CD4-positive, CD25-positive, alpha-beta regulatory T cell (primary cell): ENCODE measurements around the gene TSPAN33. TPM values are rescaled to one million over a fixed set of nuclear protein-coding genes. Genes with fewer than 3 reads are reported as not detected.

ENCODE experiments used
- ATAC-seq, 2 donors: fragments of 150-1000 bp; cut with Tn5 transposase; one replicate each; pipeline ENCODE4 v1.10.0; 2021; ENCODE audit warnings: low read depth in 2 of 2, moderate number of reproducible peaks in 2 of 2, moderate library complexity in 1 of 2
- DNase-seq, 3 donors: peaks; one replicate each; pipeline versions ENCODE4 v3.0.0 to v3.0.0-alpha.2; 2012 to 2022; ENCODE audit warnings: mixed read lengths in 1 of 3
- H3K27ac ChIP-seq: one replicate; pipeline ENCODE4 v1.7.0; 2013; ENCODE audit warnings: mild to moderate bottlenecking, low read length; ENCODE audit not compliant: insufficient read depth, poor library complexity, severe bottlenecking
- H3K27me3 ChIP-seq: one replicate; pipeline ENCODE4 v1.7.0; 2013; ENCODE audit warnings: low read length; ENCODE audit not compliant: control insufficient read depth, insufficient read depth
- H3K36me3 ChIP-seq: one replicate; pipeline ENCODE4 v1.7.0; 2013; ENCODE audit warnings: mild to moderate bottlenecking, low read length, moderate library complexity; ENCODE audit not compliant: control insufficient read depth, insufficient read depth
- H3K4me1 ChIP-seq: 2 replicates; pipeline ENCODE4 v1.7.0; 2013; ENCODE audit warnings: mild to moderate bottlenecking, low read length; ENCODE audit not compliant: insufficient read depth, control insufficient read depth, poor library complexity, severe bottlenecking
- H3K4me3 ChIP-seq: one replicate; pipeline ENCODE4 v1.7.0; 2013; ENCODE audit warnings: low read depth, mild to moderate bottlenecking, low read length, moderate library complexity
- H3K9me3 ChIP-seq, 2 experiments: 1 replicate in 1 of 2; 2 replicates in 1 of 2; pipeline ENCODE4 v1.7.0; 2013; ENCODE audit warnings: low read length in 2 of 2, mild to moderate bottlenecking in 1 of 2, moderate library complexity in 1 of 2; ENCODE audit not compliant: control insufficient read depth in 2 of 2
- H3K27ac Mint-ChIP-seq, 3 donors: one replicate each; pipeline ENCODE4 v1.8.0; 2020 to 2022; ENCODE audit warnings: mild to moderate bottlenecking in 3 of 3, mixed read lengths in 3 of 3, moderate library complexity in 2 of 3
- H3K27me3 Mint-ChIP-seq: one replicate; pipeline ENCODE4 v1.8.0; 2022; ENCODE audit warnings: mild to moderate bottlenecking, mixed read lengths
- H3K36me3 Mint-ChIP-seq: one replicate; pipeline ENCODE4 v1.8.0; 2020; ENCODE audit warnings: mixed read lengths
- H3K4me1 Mint-ChIP-seq, 4 donors: one replicate each; pipeline ENCODE4 v1.8.0; 2020 to 2022; ENCODE audit warnings: mixed read lengths in 4 of 4, mild to moderate bottlenecking in 1 of 4
- H3K4me3 Mint-ChIP-seq, 4 donors: one replicate each; pipeline ENCODE4 v1.8.0; 2020 to 2022; ENCODE audit warnings: mild to moderate bottlenecking in 4 of 4, mixed read lengths in 4 of 4, moderate library complexity in 3 of 4
- H3K9me3 Mint-ChIP-seq, 7 donors: one replicate each; pipeline ENCODE4 v1.8.0; 2020 to 2022; ENCODE audit warnings: mixed read lengths in 7 of 7, mild to moderate bottlenecking in 3 of 7, moderate library complexity in 2 of 7
- polyA plus RNA-seq, 4 donors: library from polyadenylated mRNA; unstranded; fragments of 300-500 nt; fragmentation: Illumina TruSeq; gene quantifications; one replicate each; pipeline ENCODE4 v1.2.3, GENCODE V29; 2021
- total RNA-seq: library from RNA; stranded (reverse); gene quantifications from one replicate; pipeline ENCODE4 v1.2.3, GENCODE V29; 2022

Gene TSPAN33
- total and polyA plus RNA-seq, 5 donors from 2014 or later: 0.96 to 4.5 (median 2.9) TPM

- Mint-ChIP-seq H3K4me1 (no peaks in the 10 kb centered on the region), H3K27me3 (peaks cover 11% of the 10 kb centered on the region), H3K27ac (no peak overlapping the region), H3K4me3 (no peak overlapping the region), H3K36me3 (peaks cover 3% of the 10 kb centered on the region), H3K9me3 (no peaks in the 10 kb centered on the region)
- no peaks in the 10 kb centered on the region for H3K27me3 ChIP-seq
- no peak for ATAC-seq
- no peak overlapping the region for H3K4me3 ChIP-seq
- no peaks in the 10 kb centered on the region for H3K4me1 ChIP-seq
- no peaks in the 10 kb centered on the region for H3K9me3 ChIP-seq
- H3K36me3 ChIP-seq: no peaks in the 10 kb centered on the region
- no peak for DNase-seq
- H3K27ac ChIP-seq: no peak overlapping the region
Observed at GRCh38 chr7:129159539-129159938, 15.0 kb downstream of the TSPAN33 start.

DNA sequence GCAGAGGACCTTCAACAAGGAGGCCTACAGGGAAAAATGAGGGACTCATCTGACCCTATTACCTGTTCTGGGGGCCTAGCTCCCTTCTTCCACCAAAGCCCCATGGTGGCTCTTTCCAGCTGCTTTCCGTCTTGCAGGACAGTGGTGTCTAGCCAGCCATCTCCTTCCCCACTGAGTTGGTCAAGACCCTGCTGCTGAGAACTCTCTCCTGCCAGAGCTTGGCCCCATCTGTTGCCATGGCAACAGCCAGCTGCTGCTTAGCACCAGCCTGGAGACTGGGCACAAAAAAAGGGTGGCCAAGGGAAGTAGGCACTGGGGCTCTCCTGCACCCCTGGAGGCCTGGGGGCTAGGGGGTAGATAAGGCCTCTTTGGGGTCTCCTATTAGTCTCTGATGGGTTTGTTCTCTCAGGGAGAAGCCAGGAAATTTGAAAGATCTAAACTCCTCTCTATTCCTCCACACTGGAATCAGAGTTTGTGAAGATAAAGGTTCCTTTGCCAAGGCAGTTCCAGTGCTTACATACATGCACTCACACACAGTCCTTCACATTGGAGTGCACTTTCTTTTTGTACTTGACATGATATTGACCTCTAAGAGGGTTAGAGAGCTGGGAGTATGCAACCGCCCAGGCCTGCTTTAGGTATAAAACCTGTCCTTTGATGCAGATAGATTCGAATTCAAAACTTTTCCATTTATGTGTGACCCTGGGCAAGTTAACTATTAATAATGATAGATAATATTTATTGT, 15.8 kb downstream of the TSPAN33 start:
- DNase-seq: no peak
- no peak overlapping the region for H3K27ac Mint-ChIP-seq
- Histone ChIP-seq H3K27ac (no peak overlapping the region), H3K9me3 (no peaks in the 10 kb centered on the region), H3K36me3 (no peaks in the 10 kb centered on the region), H3K27me3 (no peaks in the 10 kb centered on the region), H3K4me3 (no peak overlapping the region), H3K4me1 (no peaks in the 10 kb centered on the region)
- peaks cover 8% of the 10 kb centered on the region for H3K36me3 Mint-ChIP-seq
- no peak overlapping the region for H3K4me3 Mint-ChIP-seq
- no peak for ATAC-seq
- peaks cover 15% of the 10 kb centered on the region for H3K27me3 Mint-ChIP-seq
- H3K9me3 Mint-ChIP-seq: no peaks in the 10 kb centered on the region
- no peaks in the 10 kb centered on the region for H3K4me1 Mint-ChIP-seq

DNA sequence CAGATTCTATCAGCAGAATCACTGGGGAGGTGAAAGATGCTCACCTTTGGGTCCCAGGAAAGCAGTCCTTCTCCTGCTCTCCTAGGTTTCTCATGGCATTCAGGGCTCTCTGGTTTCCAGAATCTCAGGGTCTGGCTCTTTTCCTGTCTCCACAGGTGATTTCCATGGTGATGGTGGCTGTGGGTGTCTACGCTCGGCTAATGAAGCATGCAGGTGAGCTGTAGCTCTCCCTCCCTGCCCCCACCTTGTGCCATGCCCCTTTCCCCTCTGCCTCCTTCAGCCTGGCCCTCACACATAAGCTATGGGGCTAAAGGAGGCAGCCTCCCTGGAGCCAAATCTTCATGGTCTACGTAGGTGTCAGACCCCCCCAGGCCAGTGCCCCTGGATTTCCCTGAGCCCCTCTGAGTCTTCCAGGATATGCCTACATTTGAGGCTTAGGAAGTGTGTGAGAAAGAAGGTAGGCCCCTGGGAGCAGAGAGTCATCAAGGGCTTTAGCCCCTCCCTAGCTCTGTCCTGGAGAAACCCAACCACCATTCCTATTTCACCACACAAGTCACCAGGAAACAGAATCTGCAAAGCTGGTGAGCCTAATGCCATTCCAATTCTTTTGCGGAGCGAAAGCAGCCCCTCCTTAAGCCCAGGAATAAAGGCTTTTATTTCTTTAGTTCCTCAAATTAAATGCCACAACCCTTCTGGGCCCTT, 17.2 kb downstream of the TSPAN33 start:
- ATAC-seq: no peak
- Histone ChIP-seq H3K4me3 (no peak overlapping the region), H3K27me3 (no peaks in the 10 kb centered on the region), H3K9me3 (no peaks in the 10 kb centered on the region), H3K4me1 (no peaks in the 10 kb centered on the region), H3K36me3 (no peaks in the 10 kb centered on the region), H3K27ac (no peak overlapping the region)
- Mint-ChIP-seq H3K27ac (peak overlapping the region in 1 of 3 donors; percentile 38), H3K27me3 (peaks cover 21% of the 10 kb centered on the region), H3K4me1 (no peaks in the 10 kb centered on the region), H3K36me3 (peaks cover 11% of the 10 kb centered on the region), H3K9me3 (no peaks in the 10 kb centered on the region), H3K4me3 (no peak overlapping the region)
- DNase-seq: no peak

GRCh38 chr7:129162732-129163131, 18.2 kb downstream of the TSPAN33 start:
- ATAC-seq: no peak
- Histone ChIP-seq H3K27me3 (no peaks in the 10 kb centered on the region), H3K36me3 (no peaks in the 10 kb centered on the region), H3K9me3 (no peaks in the 10 kb centered on the region), H3K4me1 (no peaks in the 10 kb centered on the region), H3K4me3 (no peak overlapping the region), H3K27ac (no peak overlapping the region)
- peaks cover 21% of the 10 kb centered on the region for H3K27me3 Mint-ChIP-seq
- peaks cover 20% of the 10 kb centered on the region for H3K36me3 Mint-ChIP-seq
- DNase-seq: no peak
- no peak overlapping the region for H3K27ac Mint-ChIP-seq
- H3K9me3 Mint-ChIP-seq: no peaks in the 10 kb centered on the region
- no peak overlapping the region for H3K4me3 Mint-ChIP-seq
- H3K4me1 Mint-ChIP-seq: no peaks in the 10 kb centered on the region

DNA sequence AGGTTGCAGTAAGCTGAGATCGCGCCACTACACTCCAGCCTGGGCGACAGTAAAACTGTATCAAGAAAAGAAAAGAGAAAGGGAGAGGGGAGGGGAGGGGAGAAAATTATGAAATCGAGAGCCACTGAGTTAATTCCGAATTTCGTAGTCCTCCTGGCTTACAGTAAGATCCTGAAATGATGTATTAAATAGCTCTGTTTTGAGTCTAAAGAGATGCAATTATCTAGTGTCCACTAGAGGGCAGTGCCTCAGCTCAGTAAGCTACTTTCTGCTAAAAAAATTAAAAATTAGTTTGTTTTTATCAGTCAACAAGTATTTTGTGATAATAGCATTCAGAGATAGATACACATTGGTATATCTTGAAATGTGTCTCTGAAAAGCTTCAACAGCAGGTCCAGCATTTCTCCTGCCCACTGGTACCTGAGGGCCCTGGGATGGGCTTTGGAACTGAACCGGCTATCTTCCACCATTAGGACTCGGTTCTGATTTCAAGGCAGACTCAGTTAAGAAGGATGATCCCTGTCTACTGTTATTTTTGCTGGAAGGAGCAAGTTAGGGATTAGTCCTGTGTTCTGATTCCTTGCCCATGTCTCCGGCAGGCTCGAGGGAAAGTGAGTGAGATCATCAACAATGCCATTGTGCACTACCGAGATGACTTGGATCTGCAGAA, 19.5 kb downstream of the TSPAN33 start:
- H3K4me3 Mint-ChIP-seq: no peak overlapping the region
- no peaks in the 10 kb centered on the region for H3K9me3 Mint-ChIP-seq
- no peaks in the 10 kb centered on the region for H3K9me3 ChIP-seq
- H3K27me3 ChIP-seq: no peaks in the 10 kb centered on the region
- no peak overlapping the region for H3K27ac ChIP-seq
- peaks cover 21% of the 10 kb centered on the region for H3K27me3 Mint-ChIP-seq
- peaks cover 17% of the 10 kb centered on the region for H3K36me3 Mint-ChIP-seq
- no peak overlapping the region for H3K4me3 ChIP-seq
- peaks cover 2% of the 10 kb centered on the region for H3K4me1 ChIP-seq
- H3K36me3 ChIP-seq: no peaks in the 10 kb centered on the region
- peaks cover 0 to 10% (median 1%) of the 10 kb centered on the region in 4 donors for H3K4me1 Mint-ChIP-seq
- ATAC-seq (peak in 1 of 2 donors; percentile 51), DNase-seq (peak in 2 of 3 donors; percentile 32 to 73)
- H3K27ac Mint-ChIP-seq: no peak overlapping the region

DNA sequence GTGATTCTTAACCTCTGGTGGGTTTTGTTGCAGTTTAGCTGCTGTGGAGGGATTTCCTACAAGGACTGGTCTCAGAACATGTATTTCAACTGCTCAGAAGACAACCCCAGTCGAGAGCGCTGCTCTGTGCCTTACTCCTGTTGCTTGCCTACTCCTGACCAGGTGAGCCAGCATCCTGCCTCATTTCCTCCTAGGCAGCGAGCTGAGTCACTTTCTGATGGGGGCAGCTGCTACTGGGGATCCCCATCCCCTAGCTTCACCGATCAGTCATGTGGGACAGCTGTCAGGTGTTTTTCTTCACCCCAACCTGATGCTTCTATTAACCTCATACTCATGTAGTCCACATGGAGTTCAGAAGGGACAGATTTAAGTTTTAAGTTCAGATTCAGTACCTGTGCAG, 22.2 kb downstream of the TSPAN33 start:
- DNase-seq: no peak

GRCh38 chr7:129167817-129168216, 23.3 kb downstream of the TSPAN33 start:
- ATAC-seq (no peak), DNase-seq (no peak)
- no peaks in the 10 kb centered on the region for H3K9me3 ChIP-seq
- peak overlapping the region in 2 of 4 donors; percentile 31 to 46 for H3K4me3 Mint-ChIP-seq
- H3K9me3 Mint-ChIP-seq: no peaks in the 10 kb centered on the region
- H3K4me1 Mint-ChIP-seq: peaks cover 0 to 18% (median 1%) of the 10 kb centered on the region in 4 donors
- H3K36me3 Mint-ChIP-seq: peaks cover 17% of the 10 kb centered on the region
- H3K4me3 ChIP-seq: no peak overlapping the region
- H3K36me3 ChIP-seq: no peaks in the 10 kb centered on the region
- peaks cover 8% of the 10 kb centered on the region for H3K4me1 ChIP-seq
- no peak overlapping the region for H3K27ac Mint-ChIP-seq
- H3K27me3 ChIP-seq: no peaks in the 10 kb centered on the region
- no peak overlapping the region for H3K27ac ChIP-seq
- H3K27me3 Mint-ChIP-seq: peaks cover 21% of the 10 kb centered on the region

More for the DNA sequence above, 22.2 kb downstream of the TSPAN33 start:
- Mint-ChIP-seq H3K27ac (no peak overlapping the region), H3K36me3 (peaks cover 17% of the 10 kb centered on the region), H3K4me1 (peaks cover 0 to 18% (median 1%) of the 10 kb centered on the region in 4 donors), H3K27me3 (peaks cover 24% of the 10 kb centered on the region), H3K9me3 (no peaks in the 10 kb centered on the region), H3K4me3 (no peak overlapping the region)
- ATAC-seq: no peak
- no peaks in the 10 kb centered on the region for H3K36me3 ChIP-seq
- H3K9me3 ChIP-seq: no peaks in the 10 kb centered on the region
- H3K27me3 ChIP-seq: no peaks in the 10 kb centered on the region
- H3K4me1 ChIP-seq: peaks cover 8% of the 10 kb centered on the region
- no peak overlapping the region for H3K4me3 ChIP-seq
- no peak overlapping the region for H3K27ac ChIP-seq
